ENCODE results near the gene CACNA1B.

- TF ChIP-seq, protein P1, sequence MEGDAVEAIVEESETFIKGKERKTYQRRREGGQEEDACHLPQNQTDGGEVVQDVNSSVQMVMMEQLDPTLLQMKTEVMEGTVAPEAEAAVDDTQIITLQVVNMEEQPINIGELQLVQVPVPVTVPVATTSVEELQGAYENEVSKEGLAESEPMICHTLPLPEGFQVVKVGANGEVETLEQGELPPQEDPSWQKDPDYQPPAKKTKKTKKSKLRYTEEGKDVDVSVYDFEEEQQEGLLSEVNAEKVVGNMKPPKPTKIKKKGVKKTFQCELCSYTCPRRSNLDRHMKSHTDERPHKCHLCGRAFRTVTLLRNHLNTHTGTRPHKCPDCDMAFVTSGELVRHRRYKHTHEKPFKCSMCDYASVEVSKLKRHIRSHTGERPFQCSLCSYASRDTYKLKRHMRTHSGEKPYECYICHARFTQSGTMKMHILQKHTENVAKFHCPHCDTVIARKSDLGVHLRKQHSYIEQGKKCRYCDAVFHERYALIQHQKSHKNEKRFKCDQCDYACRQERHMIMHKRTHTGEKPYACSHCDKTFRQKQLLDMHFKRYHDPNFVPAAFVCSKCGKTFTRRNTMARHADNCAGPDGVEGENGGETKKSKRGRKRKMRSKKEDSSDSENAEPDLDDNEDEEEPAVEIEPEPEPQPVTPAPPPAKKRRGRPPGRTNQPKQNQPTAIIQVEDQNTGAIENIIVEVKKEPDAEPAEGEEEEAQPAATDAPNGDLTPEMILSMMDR (IDR thresholded peaks at IDR 0.05): no peak
- TF ChIP-seq ZFX (IDR thresholded peaks at IDR 0.05; ENCODE audit: borderline replicate concordance): no peak
Observed at GRCh38 chr9:137985637-137986071, 108.1 kb downstream of the CACNA1B start.
